Smooth muscle cell of the brain vasculature (primary cell): ENCODE measurements around the gene DHRS3.

Source experiments
- DNase-seq: peaks from one replicate; pipeline ENCODE4 v3.0.0-alpha.2; 2012; ENCODE audit warnings: low read depth, low spot score

The DHRS3 gene

DNA sequence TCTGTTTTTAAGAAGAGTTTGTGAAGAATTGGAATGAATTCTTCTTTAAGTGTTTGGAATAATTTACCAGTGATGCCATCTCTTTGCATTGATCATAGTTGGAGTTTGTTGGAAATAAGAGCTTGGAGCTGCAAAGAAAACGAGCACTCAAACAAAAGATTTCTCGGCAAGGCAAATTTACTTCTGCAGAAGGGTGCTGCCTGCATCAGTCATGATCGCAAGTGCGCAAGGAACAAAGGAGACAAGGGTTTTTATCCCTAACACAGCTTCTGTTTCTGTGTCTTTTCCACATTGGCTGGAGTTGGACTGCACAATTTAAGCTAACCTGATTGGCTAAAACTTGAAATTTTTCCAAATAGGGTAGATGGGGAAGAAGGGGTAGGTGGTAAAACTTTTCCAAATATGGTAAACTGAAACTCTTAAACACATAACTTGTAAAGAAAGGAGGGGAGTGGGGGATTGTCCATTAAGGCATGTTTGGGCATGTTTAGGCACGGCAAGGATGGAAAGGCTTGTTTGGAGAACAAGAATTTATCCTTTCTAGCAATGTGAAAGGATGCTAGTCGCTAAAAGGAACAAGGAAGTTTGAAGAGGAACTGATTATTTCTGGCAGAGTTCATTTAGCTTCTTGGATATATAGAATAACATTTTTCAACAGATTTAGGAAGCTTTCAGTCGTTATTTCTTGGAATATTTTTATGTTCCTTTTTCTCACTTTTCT, 22.4 kb upstream of the DHRS3 start:
- no peak for DNase-seq

- no peak for DNase-seq
Measured at GRCh38 chr1:12637693-12638092, 19.7 kb upstream of the DHRS3 start.

DNA sequence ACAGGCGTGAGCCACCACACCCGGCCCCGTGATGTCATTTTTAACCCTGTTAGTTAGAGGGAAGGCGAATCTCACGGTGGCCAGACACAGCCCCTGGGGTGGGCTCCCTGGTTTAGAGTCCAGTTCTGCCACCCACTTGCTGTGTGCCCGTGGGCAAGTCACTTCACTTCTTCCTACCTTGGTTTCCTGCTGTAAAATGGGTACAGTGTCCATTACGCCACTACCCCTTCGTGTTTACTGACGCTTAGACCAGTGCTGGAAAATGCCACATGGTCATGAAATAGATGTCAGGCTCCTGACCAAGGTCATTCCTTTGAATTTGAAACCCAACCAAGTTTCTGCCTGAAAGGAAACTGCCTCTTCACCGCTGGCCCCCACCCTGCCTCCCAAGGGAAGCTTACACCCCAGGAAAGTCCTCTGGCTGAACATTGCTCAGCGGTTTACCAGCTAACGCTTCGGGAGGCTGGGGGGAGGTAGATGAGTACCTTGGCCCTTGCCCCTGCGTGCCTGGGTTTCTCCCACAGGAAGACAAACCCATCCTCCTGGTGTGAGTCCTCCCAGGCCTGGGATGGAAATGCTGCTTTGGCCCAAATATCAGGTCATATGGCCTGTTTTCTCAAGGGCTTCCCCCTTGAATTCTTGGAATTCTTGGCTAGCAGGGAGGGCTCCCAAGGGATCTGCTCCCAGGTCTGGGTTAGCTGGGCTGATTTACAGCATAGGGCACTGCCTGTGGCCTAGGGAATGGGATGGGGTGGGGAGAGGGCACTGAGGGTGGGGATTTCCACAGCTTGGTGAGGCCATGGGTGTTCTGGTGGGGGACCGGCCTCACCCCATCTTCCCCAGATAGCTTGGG, 18.3 kb upstream of the DHRS3 start:
- DNase-seq: no peak

- no peak for DNase-seq
Measured at GRCh38 chr1:12634696-12635202, 16.7 kb upstream of the DHRS3 start.

GRCh38 chr1:12634156-12634555, 16.1 kb upstream of the DHRS3 start:
- no peak for DNase-seq

DNA sequence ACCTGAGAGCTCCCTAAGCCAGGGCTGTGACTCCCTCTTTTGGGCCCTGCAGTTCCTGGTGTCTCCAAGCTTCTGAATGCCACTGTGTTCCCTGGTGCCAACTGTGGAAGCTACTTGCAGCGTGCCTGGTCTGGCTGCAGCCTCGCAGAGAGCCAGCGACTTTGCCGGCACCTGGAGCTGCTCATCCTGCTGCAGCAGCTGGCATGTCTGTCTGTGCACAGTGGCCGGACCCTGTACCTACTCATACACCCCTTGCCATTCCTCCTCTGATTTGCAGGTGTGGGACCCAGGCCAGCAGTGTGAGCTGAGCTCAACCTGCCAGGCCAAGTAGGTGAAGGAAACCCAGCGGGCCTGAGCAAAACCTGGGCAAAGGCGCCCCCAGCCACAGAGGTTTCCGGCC, 13.6 kb upstream of the DHRS3 start:
- no peak for DNase-seq

GRCh38 chr1:12630946-12631530, 13.0 kb upstream of the DHRS3 start:
- DNase-seq: no peak

- DNase-seq: no peak
Measured at GRCh38 chr1:12629985-12630760, 12.2 kb upstream of the DHRS3 start.

DNA sequence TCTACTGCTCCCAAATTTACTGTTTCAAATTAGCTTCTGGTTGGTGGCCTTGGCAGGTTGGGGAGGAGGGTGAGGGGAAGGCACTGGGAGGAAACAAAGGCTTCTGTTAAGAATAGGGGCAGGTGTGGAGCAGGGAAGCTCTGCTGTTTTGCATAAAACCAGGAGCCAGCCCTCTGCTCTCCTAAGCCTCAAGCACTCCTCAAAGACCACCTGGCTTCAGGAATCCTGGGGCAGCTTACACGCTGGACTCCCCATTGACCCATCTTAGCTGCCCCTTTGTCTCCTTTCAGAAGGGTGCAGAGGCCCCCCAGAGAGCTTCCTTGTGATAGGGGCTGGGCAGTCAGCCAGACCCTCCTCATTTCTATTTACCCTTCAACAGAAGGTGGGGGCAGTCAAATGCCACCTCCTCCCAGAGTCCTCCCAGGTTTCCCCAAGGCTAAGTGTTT, 11.5 kb upstream of the DHRS3 start:
- DNase-seq: no peak

- DNase-seq: no peak
Measured at GRCh38 chr1:12627296-12627695, 9.3 kb upstream of the DHRS3 start.

DNA sequence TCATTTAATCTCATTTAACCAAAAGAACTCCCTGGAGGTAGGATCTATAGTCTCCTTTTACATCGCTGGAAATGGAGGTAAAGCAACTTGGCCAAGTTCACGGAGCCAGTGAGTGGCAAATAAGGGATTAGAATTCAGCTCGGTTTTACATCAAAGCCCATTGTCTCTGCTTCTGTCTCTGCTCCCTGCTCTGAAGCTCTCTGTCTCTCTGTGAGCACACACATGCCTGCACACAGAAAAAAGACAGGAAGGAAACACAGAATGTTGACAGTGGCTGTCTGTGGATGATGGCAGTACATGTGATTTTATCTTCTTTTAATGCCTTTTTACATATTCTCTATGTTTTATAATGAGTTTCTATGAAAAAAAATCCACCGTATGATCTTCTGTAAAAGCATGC, 8.9 kb upstream of the DHRS3 start:
- no peak for DNase-seq

- DNase-seq: no peak
Measured at GRCh38 chr1:12625276-12625675, 7.3 kb upstream of the DHRS3 start.

GRCh38 chr1:12622506-12622905, 4.5 kb upstream of the DHRS3 start:
- DNase-seq: no peak

GRCh38 chr1:12621346-12622335, 3.6 kb upstream of the DHRS3 start:
- DNase-seq: no peak

GRCh38 chr1:12620931-12621330, 2.9 kb upstream of the DHRS3 start:
- no peak for DNase-seq

- no peak for DNase-seq
Measured at GRCh38 chr1:12620488-12620865, 2.5 kb upstream of the DHRS3 start.

GRCh38 chr1:12619792-12620487, 1.9 kb upstream of the DHRS3 start:
- DNase-seq: peak; percentile 72

GRCh38 chr1:12618965-12619791, 1.2 kb upstream of the DHRS3 start:
- no peak for DNase-seq

- no peak for DNase-seq
Measured at GRCh38 chr1:12618661-12618964, 603 bp upstream of the DHRS3 start.
